Measurements from ENCODE around the gene FOXJ3.

Gene FOXJ3

GRCh38 chr1:42335050-42335808, at the start of gene FOXJ3:
Gene FOXJ3, minus strand, starts transcription at chr1:42335235. Its CDS starts 24,142 bp downstream, at chr1:42311093.
- no peak for TF ChIP-seq CTCF (conservative IDR thresholded peaks at IDR 0.05; ENCODE audit: control insufficient read depth, insufficient read depth, low read depth, low read length)
- peak; percentile 94 for DNase-seq (ENCODE audit: low read depth)
- H3K4me3 ChIP-seq (ENCODE audit: control insufficient read depth, low read depth, low read length) = peak within 1 kb of the TSS; percentile 93

DNA sequence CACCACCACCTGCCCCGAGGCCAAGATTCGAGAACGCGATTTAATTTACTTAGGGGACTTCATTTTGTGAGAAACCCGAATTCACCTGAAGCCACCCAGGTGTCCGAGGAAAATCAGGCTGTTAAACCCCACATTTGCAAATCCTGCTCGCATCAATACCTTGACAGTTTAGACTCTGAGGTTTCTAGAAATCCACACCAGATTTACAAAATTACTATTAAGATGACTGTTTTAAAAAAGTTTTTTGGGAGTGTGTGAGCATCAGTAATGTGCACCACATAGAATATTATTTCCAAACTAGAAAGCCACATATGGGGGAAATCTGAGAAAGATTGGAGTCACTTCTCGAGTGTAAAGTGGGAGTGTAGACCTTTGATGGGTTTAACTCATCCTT, 46.2 kb upstream of the FOXJ3 start:
- DNase-seq (ENCODE audit: low read depth) = no peak
- no peak overlapping the region for H3K4me3 ChIP-seq (ENCODE audit: control insufficient read depth, low read depth, low read length)
- no peak for TF ChIP-seq CTCF (conservative IDR thresholded peaks at IDR 0.05; ENCODE audit: control insufficient read depth, insufficient read depth, low read depth, low read length)

GRCh38 chr1:42380586-42381279, 45.7 kb upstream of the FOXJ3 start, which contains the start of gene RIMKLA:
Gene RIMKLA, plus strand, starts transcription at chr1:42380792. Its CDS starts 143 bp downstream, at chr1:42380935.
- no peak within 1 kb of the TSS for H3K4me3 ChIP-seq (ENCODE audit: control insufficient read depth, low read depth, low read length)
- no peak for DNase-seq (ENCODE audit: low read depth)

DNA sequence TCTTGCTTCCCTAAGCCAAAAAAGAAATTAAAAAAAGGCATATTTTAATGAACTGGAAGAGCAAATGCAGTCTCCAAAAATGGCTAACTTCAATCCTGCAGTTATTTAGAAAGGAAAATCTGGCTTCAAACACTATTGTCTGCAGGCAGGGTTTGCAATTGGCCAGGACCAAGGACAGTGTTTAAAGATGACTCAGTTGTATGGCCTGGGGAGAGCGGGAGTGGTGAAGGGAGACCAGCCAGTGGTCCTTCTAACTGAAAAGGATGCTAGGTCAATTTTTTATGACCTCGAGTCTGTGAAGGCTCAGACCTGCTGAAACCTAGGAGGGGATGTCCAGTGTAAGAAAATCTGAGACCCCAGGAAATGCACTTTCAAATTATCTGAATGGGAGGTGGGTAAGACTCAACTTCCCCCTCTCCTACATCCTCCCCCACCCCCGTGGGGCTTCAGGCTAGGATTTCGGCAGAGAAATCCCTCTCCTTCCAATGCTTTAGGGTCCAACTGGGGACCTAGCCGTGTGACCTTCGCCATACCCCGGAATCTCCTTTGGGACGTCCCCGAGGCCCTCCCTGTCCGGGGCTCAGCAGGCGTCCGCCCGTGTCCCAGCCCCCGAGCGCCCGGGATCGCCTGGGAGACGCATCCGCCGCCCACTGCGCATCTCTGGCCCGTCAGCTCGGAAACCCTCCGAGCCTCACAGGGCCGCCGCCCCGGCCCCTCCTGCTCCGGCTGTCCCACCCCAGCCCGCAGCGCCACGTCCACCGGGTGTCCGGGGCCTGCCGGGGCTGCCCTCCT, 45.0 kb upstream of the FOXJ3 start:
- H3K4me3 ChIP-seq (ENCODE audit: control insufficient read depth, low read depth, low read length) = no peak overlapping the region
- peak; percentile 32 for DNase-seq (ENCODE audit: low read depth)
- no peak for TF ChIP-seq CTCF (conservative IDR thresholded peaks at IDR 0.05; ENCODE audit: control insufficient read depth, insufficient read depth, low read depth, low read length)

More at GRCh38 chr1:42380586-42381279, 45.7 kb upstream of the FOXJ3 start, which contains the start of gene RIMKLA:
- TF ChIP-seq CTCF (conservative IDR thresholded peaks at IDR 0.05; ENCODE audit: control insufficient read depth, insufficient read depth, low read depth, low read length) = no peak

GRCh38 chr1:42372796-42373195, 37.8 kb upstream of the FOXJ3 start:
- no peak overlapping the region for H3K4me3 ChIP-seq (ENCODE audit: control insufficient read depth, low read depth, low read length)
- no peak for DNase-seq (ENCODE audit: low read depth)
- TF ChIP-seq CTCF (conservative IDR thresholded peaks at IDR 0.05; ENCODE audit: control insufficient read depth, insufficient read depth, low read depth, low read length) = no peak

DNA sequence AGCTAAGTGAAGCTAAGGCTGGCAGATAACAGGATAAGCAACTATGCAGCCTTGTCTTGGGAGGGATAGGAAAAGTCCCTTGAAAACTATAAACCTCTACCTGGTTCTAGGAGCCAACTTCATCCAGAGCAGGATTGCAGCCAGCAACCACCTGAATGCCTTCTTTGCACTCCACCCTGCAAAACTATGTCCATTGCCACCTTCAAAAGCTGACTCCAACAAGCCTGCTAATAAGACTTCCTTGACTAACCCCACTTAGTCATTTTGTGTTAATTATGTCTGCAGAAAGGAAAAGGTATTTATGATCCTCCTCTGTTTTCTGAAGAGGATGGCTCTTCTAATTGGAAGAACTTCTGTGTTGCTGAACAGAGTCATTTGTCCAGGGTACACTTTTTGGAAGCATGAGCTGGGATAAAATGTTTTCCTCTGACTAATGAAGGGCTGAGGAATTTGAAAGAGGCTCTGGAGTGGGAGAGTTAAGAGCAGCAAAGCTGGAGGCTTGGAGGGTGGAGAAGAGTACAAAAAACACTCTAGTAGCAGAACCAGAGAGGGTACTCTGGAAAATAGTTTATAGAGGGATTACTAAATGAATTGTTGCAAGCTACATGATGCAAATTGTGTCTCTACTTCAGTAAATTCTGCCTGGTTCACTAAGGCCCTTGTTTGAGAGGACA, 36.0 kb upstream of the FOXJ3 start:
- DNase-seq (ENCODE audit: low read depth) = no peak
- no peak for TF ChIP-seq CTCF (conservative IDR thresholded peaks at IDR 0.05; ENCODE audit: control insufficient read depth, insufficient read depth, low read depth, low read length)

More for the DNA sequence above, 36.0 kb upstream of the FOXJ3 start:
- no peak overlapping the region for H3K4me3 ChIP-seq (ENCODE audit: control insufficient read depth, low read depth, low read length)

Data from fibroblast of mammary gland (primary cell).